Testis (tissue), 3 donors: ENCODE data around the gene KCTD19. TPM values are rescaled to one million over a fixed set of nuclear protein-coding genes. Genes with fewer than 3 reads are reported as not detected.

ENCODE experiments used
- DNase-seq: peaks from one replicate; pipeline ENCODE4 v3.0.0-alpha.2; 2019
- H3K27ac ChIP-seq, 2 donors: fragments of 200-600 bp; sonication (generic); one replicate each; pipeline ENCODE4 v1.5.1; 2019
- H3K27me3 ChIP-seq: fragments of 200-600 bp; sonication (generic); one replicate; pipeline ENCODE4 v1.5.1; 2019
- H3K36me3 ChIP-seq: fragments of 200-600 bp; sonication (generic); one replicate; pipeline ENCODE4 v1.5.1; 2017; ENCODE audit warnings: low read depth; ENCODE audit errors: missing control alignments
- H3K4me1 ChIP-seq: fragments of 200-600 bp; sonication (generic); one replicate; pipeline ENCODE4 v1.5.1; 2019
- H3K4me3 ChIP-seq, 2 donors: fragments of 200-600 bp; sonication (generic); one replicate each; pipeline ENCODE4 v1.5.1; 2017 to 2019
- H3K9me3 ChIP-seq: fragments of 200-600 bp; sonication (generic); one replicate; pipeline ENCODE4 v1.5.1; 2017
- POLR2A ChIP-seq: fragments of 450-650 bp; IDR thresholded peaks from one replicate; pipeline ENCODE4 v1.6.1; 2017; ENCODE audit warnings: antibody characterized with exemption, mild to moderate bottlenecking, moderate library complexity
- WGBS, 2 donors: methylation state at CpG; one replicate each; pipeline ENCODE4 v1.1.5; 2018; 5-methylcytosine and 5-hydroxymethylcytosine counted together
- intact Hi-C: fragments of 100-400 bp; cut with DNase I; formaldehyde crosslinking; loops from one replicate; pipeline ENCODE4 v1.15.1; 2023; ENCODE audit warnings: low total_unique reads
- polyA plus RNA-seq: library from polyadenylated mRNA; stranded (reverse); fragments of 350-450 nt; fragmentation: Illumina TruSeq; extraction: RNeasy Lipid Tissue Mini Kit (QIAGEN cat#74804); gene quantifications from one replicate; pipeline ENCODE4 v1.2.3, GENCODE V29; 2014; ENCODE audit warnings: low read depth, low replicate concordance; ENCODE audit not compliant: insufficient read depth
- total RNA-seq, 2 donors: library from RNA; depleted of rRNA; stranded (reverse); fragments of >200 nt; gene quantifications; one replicate each; pipeline ENCODE4 v1.2.3, GENCODE V29; 2016
- TF ChIP-seq, protein P1 (sequence below), 3 experiments: fragments of 450-650 bp in 2 of 3; fragments of 200-600 bp in 1 of 3; sonication (generic) in 1 of 3; IDR thresholded peaks; one replicate each; pipeline ENCODE4 v1.5.1; 2016 to 2019; ENCODE audit warnings: antibody characterized with exemption in 3 of 3, mild to moderate bottlenecking in 2 of 3, moderate library complexity in 1 of 3

KCTD19 gene
- total and polyA plus RNA-seq, 3 donors from 2014 or later = 59.2 to 144 (median 102) TPM

DNA sequence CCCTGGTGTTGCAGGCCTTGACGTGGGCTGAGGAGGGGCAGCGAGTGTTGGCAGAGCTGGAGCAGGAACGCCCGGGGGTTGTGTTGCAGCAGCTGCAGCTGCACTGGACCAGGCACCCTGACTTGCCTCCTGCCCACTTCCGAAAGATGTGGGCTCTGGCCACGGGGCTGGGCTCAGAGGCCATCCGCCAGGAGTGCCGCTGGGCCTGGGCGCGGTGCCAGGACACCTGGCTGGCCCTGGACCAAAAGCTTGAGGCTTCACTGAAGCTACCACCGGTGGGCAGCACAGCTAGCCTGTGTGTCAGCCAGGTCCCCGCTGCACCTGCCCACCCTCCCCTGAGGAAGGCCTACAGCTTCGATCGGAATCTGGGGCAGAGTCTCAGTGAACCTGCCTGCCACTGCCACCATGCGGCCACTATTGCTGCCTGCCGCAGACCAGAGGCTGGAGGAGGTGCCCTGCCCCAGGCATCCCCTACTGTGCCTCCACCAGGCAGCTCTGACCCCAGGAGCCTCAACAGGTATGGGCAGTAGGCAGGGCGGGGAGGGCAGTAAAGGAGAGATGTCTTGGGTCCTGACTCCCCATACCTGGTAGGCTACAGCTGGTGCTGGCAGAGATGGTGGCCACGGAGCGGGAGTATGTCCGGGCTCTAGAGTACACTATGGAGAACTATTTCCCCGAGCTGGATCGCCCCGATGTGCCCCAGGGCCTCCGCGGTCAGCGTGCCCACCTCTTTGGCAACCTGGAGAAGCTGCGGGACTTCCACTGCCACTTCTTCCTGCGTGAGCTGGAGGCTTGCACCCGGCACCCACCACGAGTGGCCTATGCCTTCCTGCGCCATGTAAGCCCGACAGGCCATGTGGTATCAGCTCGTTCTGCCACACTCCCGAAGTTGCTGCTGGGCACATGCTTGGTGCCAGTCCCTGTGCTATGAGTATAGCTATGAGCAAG lies 41.6 kb downstream of the KCTD19 start:
- no peaks in the 10 kb centered on the region for H3K36me3 ChIP-seq
- DNase-seq = peak; percentile 43
- no peak overlapping the region for H3K27ac ChIP-seq
- H3K4me3 ChIP-seq = no peak overlapping the region
- intact Hi-C loops = loop anchor here (10.0 kb wide), 1 partner anchor 50 kb away; no protein-coding TSS in a partner anchor
- no peak for TF ChIP-seq POLR2A
- TF ChIP-seq, protein P1, sequence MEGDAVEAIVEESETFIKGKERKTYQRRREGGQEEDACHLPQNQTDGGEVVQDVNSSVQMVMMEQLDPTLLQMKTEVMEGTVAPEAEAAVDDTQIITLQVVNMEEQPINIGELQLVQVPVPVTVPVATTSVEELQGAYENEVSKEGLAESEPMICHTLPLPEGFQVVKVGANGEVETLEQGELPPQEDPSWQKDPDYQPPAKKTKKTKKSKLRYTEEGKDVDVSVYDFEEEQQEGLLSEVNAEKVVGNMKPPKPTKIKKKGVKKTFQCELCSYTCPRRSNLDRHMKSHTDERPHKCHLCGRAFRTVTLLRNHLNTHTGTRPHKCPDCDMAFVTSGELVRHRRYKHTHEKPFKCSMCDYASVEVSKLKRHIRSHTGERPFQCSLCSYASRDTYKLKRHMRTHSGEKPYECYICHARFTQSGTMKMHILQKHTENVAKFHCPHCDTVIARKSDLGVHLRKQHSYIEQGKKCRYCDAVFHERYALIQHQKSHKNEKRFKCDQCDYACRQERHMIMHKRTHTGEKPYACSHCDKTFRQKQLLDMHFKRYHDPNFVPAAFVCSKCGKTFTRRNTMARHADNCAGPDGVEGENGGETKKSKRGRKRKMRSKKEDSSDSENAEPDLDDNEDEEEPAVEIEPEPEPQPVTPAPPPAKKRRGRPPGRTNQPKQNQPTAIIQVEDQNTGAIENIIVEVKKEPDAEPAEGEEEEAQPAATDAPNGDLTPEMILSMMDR (IDR thresholded peaks at IDR 0.05) = peak in 1 of 3 experiments; percentile 20
- peaks cover 3% of the 10 kb centered on the region for H3K4me1 ChIP-seq
- no peaks in the 10 kb centered on the region for H3K9me3 ChIP-seq
- 59 to 75% methylated on average over 4 to 34 of the region's 34 CpGs for WGBS, 2 donors
- no peaks in the 10 kb centered on the region for H3K27me3 ChIP-seq

DNA sequence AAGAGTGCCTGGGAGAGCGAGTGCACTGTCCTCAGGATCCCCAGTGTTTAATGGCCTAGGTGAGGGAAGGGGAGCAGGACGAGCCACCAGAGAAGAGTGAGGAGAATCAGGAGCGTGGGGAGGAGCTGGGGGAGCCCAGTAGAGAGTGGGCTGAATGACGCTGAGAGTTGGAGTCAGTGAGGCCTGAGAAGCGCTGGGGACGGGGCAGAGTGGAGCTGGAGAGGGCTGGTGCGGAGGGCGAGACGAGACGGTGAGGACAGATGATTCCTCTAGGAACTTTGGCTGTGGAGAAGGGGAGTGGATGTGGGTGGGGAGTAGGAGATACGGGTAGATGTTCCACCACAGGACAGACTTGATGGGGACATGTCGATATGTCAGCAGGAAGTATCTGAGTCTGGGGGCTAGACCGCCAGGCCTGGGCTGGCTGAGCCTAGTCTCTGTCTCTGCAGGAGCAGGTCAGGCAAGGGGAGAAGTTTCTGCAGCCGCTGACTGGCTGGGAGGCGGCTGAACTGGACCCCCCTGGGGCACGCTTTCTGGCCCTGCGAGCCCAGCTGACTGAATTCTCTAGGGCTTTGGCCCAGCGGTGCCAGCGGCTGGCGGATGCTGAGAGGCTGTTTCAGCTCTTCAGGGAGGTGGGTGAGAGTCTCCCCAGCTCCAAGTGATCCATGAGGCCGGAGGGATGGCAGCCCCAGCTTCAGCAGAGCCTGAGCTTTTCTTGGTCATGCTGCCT lies 42.5 kb downstream of the KCTD19 start:
- WGBS, 2 donors = 93 to 96% methylated on average over 14 to 21 of the region's 21 CpGs
- Histone ChIP-seq H3K36me3 (no peaks in the 10 kb centered on the region), H3K4me1 (peaks cover 6% of the 10 kb centered on the region), H3K27me3 (no peaks in the 10 kb centered on the region), H3K4me3 (no peak overlapping the region), H3K27ac (no peak overlapping the region), H3K9me3 (no peaks in the 10 kb centered on the region)
- TF ChIP-seq, protein P1 (IDR thresholded peaks at IDR 0.05) = no peak
- TF ChIP-seq POLR2A = no peak
- no peak for DNase-seq
- intact Hi-C loops = loop anchor here (10.0 kb wide), 1 partner anchor 51 kb away; no protein-coding TSS in a partner anchor

DNA sequence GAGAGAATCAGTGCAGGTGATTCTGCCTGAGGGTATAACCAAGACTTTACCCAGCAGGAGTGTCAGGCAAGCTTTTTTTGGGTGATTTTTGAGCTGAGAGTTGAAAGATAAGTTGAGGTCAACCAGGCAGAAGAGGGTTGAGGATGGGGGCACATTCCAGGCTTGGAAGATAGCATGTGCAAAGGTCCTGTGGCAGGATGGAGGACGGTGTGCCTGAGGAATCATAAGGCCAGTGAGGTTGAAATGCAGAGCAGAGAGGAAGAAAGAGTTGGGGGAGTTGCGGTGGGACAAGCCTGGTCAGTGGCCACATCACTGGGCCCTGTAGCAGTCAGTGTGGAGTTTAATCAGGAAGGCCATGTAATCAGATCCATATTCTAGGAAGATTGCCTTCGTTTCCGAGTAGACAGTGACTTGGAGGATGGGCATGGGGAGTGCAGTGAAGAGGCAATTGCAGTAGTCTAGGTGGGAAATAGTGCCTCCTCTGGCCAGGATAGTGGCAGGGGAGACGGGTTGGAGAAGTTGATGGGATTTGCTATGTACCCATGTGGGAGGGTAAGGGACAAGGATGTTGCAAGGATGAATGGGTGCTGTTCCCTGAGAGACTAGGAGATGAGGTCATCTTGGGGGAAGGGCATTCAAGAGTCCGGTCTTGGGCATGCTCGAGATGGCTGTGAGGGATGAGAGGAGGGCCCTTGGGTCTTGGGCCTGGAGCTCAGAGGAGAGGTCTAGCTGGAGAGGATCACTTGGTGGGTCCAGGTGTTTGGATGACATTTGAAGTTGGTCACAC lies 43.3 kb downstream of the KCTD19 start:
- no peak for TF ChIP-seq POLR2A
- TF ChIP-seq, protein P1 (IDR thresholded peaks at IDR 0.05) = no peak
- Histone ChIP-seq H3K4me1 (peaks cover 11% of the 10 kb centered on the region), H3K9me3 (no peaks in the 10 kb centered on the region), H3K27ac (no peak overlapping the region), H3K36me3 (no peaks in the 10 kb centered on the region), H3K27me3 (no peaks in the 10 kb centered on the region), H3K4me3 (no peak overlapping the region)
- DNase-seq = no peak
- WGBS, 2 donors = 87 to 93% methylated on average over 7 of the region's 7 CpGs
- intact Hi-C loops = loop anchor here (10.0 kb wide), 1 partner anchor 52 kb away; no protein-coding TSS in a partner anchor

DNA sequence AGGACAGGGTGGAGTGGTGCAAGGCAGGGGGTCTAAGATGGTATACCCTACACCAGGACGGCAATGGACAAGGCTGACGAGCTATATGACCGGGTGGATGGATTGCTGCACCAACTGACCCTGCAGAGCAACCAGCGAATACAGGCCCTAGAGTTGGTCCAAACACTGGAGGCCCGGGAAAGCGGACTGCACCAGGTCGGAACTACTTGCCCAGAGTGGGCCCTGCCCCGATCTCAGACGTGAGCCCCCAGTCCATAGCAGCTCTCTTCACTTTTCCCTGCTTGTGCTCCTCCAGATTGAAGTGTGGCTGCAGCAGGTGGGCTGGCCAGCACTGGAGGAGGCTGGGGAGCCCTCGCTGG lies 44.1 kb downstream of the KCTD19 start:
- Histone ChIP-seq H3K9me3 (no peaks in the 10 kb centered on the region), H3K36me3 (no peaks in the 10 kb centered on the region), H3K4me1 (peaks cover 17% of the 10 kb centered on the region), H3K4me3 (no peak overlapping the region), H3K27ac (no peak overlapping the region), H3K27me3 (no peaks in the 10 kb centered on the region)
- WGBS, 2 donors = 99% methylated on average over 10 of the region's 10 CpGs
- intact Hi-C loops = loop anchor here (10.0 kb wide), 1 partner anchor 52 kb away; no protein-coding TSS in a partner anchor
- TF ChIP-seq POLR2A = no peak
- TF ChIP-seq, protein P1 (IDR thresholded peaks at IDR 0.05) = no peak
- DNase-seq = no peak
